ENCODE results near the gene GXYLT1.

DNA sequence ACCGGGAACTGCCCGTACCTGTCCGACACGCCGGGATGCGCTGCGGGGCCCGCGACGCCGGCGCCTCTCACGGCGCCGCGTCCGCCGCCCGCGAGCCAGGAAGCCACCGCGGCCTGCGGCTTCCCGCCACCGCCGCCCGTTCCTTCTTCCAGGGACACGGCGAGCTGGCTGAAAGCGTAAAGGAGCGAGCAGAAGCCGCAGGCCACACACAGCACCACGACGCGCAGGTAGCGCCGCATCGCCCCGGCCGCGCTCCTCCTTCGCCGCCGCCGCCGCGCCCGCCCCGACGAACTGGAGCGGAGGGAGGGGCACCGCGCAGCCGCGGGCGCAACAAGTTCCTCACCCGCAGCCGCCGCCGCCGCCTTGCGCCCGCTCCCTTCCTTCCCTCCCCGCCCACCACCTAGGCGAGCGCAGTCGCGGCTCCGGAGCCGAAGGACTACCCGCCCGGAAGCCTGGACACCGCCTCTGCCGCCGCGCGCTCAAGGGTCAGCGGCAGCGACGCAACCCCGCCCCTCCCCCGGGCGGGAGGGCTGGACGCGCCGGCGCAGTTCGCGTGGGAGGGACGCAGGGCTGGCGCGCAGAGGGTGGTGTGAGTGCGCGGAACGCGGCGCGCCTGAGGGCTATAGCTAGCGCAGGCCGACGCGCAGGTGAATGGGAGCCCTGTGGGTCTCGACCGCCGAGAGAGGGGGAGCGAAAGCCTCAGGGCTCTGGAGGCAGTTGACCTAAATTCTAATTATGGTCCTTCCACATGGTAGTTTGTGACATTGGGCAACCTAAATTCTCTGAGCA lies at the start of gene GXYLT1:
- TF ChIP-seq POLR2AphosphoS5 (IDR thresholded peaks at IDR 0.05; ENCODE audit: low read depth, low read length) (peak; percentile 73), FOXP2 (optimal IDR thresholded peaks at IDR 0.05; ENCODE audit: borderline replicate concordance, extremely low read depth, extremely low read length, insufficient read depth) (peak; percentile 91)

Measured in PFSK-1 (cell line).